Left renal cortex interstitium (tissue), 4 donors: ENCODE measurements around the gene ACSL5. TPM values are rescaled to one million over a fixed set of nuclear protein-coding genes. Genes with fewer than 3 reads are reported as not detected.

ENCODE experiments used
- DNase-seq, 4 donors: peaks; one replicate each; pipeline ENCODE4 v3.0.0-alpha.2; 2013; ENCODE audit warnings: low read depth in 4 of 4, low spot score in 2 of 4, missing footprints in 1 of 4
- polyA plus RNA-seq, 4 donors: library from polyadenylated mRNA; unstranded; fragments of 120-200 nt; gene quantifications; one replicate each; pipeline ENCODE4 v1.2.1, GENCODE V29; 2013; ENCODE audit not compliant: insufficient read length in 4 of 4

ACSL5 gene
- 1 to 10 TPM; 3.8 to 6.2 (median 5.0) TPM for polyA plus RNA-seq

- no peak for DNase-seq
Observed at GRCh38 chr10:112373912-112374338, at the start of gene ACSL5. TSS of gene ACSL5 (plus strand) at chr10:112374116. CDS start at chr10:112394947, 20,831 bp downstream.

- DNase-seq: no peak
Observed at GRCh38 chr10:112327678-112328077, 46.2 kb upstream of the ACSL5 start.

DNA sequence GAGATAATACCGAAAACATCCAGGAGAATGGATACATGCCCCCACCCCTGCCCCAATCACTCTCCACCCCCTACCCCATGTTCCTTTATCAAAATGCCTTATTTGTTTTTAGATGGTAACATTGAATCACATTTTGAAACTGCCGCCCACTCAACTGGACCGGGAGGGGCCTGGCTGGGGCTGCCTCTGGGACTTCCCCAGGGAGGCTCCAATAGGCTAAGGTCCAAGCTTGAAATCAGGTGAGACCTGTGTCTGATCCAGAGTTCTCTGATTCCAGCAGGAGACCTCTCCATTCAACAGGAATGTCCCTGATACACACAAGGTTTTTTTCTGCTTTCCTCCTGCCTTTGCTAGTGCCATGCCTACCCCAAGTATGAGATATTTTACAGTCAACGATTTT lies 43.8 kb upstream of the ACSL5 start:
- no peak for DNase-seq

DNA sequence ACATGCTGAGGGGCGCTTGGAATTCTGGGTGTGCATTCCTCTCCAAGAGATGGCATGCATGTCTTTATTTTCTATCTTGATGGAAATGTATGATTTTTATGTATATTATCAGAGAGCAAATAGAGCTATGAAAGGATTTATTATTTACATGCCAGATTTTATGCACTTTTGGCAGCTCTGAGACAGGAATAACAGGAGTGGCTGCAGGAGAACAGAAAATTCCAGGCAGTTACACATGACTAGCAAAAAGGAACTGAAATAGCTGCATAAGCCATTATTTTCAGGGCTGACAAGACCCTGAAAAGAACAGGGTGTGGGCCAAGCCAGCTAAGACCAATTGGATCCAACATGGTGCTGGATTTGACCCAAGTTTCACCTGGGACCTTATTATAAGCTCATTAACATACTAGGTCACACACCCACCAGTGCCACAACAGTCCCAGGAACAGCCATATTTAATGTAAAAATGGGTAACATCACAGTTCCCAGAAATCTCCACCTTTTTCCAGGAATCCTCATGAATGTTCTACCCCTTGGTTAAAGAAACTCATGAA lies 43.2 kb upstream of the ACSL5 start:
- DNase-seq: no peak

DNA sequence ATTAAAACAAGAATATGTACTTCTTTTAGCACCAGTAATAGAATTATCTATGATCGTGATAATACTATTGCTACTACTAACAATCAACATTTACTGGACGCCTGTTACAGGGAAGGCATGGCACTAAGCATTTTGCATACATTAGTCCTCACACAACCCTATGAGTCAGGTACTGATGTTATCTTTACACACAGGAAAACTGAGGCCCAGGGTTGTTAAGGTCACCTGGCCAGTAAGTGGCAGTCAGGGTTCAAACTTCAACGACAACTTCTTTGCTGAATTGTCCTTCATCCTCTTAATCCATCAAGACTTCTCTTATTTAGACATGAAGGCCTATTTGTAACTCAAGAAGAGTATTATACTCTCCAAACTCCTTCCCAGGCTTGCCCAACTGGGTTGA lies 41.9 kb upstream of the ACSL5 start:
- DNase-seq: no peak

GRCh38 chr10:112332509-112333228 lies 41.2 kb upstream of the ACSL5 start:
- DNase-seq: no peak

DNA sequence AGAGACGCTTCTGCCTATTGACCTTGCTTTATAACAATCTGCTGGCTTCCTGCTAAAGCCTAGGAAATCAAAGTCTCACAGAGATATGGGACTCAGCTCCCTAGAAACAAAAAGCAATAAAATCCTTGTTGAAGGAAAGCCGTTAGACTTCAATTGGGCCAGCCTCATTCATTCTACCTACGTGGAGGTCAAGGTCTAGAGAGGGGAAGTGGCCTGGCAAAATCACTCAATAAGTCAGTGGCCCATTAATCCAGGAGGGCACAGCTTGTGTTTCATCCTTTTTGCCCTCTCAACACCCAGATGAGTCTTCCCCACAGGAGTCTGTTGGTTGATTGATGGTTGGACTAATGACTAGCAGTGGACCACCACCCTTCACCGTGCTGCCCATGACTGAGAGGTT lies 40.5 kb upstream of the ACSL5 start:
- no peak for DNase-seq

GRCh38 chr10:112335111-112335867 lies 38.6 kb upstream of the ACSL5 start:
- no peak for DNase-seq

DNA sequence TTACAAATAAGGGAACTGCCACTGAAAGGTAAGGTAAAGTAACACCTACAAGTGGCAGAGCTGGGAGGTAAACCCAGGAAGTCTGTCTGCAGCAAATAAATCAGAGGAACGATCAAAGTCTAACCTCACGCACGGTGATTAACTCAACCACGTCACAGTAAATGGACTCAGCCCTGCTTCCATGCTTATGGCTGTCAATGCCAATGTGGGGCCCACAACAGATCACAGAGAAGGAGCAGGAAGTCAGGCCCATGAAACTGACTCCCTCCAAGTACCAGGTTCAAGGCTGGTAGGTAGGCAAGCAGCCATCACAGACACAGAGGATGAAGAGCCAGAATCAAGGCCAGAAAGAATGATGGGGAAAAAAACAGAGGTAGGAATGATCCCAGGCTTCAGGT lies 38.0 kb upstream of the ACSL5 start:
- DNase-seq: no peak

GRCh38 chr10:112336556-112337201 lies 37.2 kb upstream of the ACSL5 start:
- DNase-seq: no peak

GRCh38 chr10:112338957-112339356 lies 35.0 kb upstream of the ACSL5 start:
- DNase-seq: no peak

GRCh38 chr10:112340601-112341000 lies 33.3 kb upstream of the ACSL5 start:
- DNase-seq: no peak

DNA sequence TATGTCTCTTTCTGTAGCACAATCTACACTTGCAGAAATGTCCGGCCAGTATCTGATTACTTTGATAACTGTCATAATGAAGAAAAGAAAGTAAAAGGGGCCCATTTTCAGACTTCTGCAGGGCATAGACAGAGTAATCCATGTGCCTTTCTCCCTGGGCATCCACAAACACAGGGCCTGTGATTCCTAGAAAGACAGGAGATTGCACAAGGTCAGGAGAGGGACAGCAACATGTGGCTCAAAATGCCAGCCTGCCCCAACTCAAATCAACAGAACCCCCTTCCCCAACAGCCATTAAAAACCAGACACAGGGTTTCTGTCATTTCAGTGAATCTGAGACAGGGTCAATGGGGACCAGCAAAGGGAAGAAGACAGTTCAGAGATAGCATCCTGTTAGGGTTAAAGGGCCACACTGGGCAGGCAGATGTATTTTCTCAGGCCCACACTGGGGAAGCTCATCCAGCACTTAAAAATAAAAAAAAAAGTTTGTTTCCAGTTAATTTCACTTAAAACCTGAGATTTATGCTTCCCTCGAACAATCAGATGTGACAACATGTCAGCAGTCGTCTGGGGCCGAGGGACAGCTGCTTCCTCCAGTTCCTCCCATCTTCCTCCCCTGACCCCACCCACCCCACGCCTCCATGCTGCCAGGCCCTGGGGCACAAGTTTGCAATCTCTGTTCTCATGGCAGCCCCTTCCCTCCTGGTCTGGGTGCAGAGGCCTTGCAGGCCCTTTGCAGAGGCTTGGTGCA lies 30.7 kb upstream of the ACSL5 start:
- DNase-seq: no peak

DNA sequence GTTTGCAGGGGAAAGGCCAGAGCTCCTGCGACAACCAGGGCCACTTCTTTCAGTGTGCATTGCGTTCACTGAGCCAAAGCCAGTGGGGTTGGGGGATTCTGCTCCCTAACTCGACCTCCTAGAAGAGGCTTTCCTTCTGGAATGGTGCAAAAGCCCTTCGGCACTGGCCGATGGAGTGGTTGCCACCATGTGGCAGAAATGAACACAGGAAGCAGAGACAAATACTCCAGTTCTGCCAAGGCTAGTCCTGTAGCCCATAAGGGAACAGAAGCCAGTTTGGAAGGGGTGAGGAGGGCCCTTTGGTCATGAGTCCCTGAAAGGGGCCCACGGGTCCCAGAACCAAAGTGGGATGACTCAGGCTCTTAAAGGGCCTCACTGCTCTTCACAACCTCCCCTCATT lies 29.7 kb upstream of the ACSL5 start:
- no peak for DNase-seq

- no peak for DNase-seq
Observed at GRCh38 chr10:112345202-112345601, 28.7 kb upstream of the ACSL5 start.

DNA sequence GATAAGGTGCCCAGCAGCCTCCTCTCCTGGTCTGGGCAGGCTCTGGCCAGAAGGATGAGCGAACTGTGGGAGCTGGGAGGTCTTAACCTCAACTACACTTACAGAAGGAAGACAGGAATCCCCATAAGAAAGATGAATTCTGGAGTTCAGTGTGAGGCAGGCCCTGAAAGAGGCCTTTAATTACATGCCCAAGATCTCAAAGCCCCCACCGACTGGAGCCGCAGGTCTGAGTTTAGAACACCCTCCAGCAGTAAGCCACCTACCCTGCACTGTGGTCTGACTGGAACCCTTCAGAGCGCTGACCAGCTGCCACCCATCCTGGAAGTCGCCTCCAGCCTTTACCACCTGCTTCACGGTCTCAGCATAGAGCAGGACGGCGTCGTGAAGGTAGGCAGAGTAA lies 28.2 kb upstream of the ACSL5 start:
- no peak for DNase-seq

GRCh38 chr10:112346774-112347173 lies 27.1 kb upstream of the ACSL5 start:
- no peak for DNase-seq

DNA sequence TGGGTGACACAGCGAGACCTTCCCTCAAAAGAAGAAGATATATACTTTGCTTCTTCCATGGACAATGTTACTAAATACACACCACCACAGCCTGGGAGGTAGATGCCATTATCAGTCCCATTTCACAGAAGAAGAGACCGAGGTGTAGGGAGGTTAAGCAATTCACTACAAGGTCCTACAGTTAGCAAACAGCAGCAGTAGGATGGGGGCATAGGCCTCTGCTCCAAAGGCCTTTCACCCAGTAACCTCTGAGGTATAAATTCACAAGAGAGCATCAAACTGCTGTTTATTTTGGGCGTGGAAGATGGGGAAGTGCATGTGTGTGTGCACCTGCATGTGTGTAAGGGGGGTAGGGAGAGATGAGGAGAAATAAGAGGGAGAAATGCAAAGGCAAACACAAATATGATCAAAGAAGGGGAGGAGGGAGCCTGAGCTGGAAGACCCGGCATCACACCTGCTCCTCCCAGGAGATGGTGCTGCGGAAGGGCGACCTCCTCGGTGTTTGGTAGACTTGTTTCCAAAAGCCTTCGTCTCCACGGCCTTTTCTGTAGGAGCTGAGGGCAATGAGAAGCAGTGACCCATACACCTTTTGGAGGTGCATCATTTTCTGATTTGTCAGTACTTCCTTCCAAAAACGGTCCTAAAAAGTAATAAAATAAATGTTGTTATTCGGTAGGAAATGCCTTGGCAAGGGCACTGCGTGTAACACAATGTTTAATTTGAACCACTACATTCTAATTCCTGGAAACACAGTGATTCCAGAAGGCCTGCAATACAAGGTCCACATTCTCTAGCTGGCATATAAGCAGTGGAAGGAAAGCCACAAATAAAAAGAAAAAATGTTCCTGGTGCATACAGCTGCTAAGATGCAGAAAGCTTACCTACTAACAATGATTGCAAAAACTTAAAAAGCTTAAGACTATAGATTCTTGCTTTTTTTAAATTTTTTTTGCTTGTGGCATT lies 25.9 kb upstream of the ACSL5 start:
- no peak for DNase-seq

GRCh38 chr10:112348759-112349158 lies 25.2 kb upstream of the ACSL5 start:
- DNase-seq: no peak
